Neutrophil (primary cell): ENCODE measurements around the gene CCSER1.

ENCODE experiments used
- H3K27ac ChIP-seq: fragments of 200-600 bp; sonication (generic); 2 replicates; pipeline ENCODE4 v1.5.1; 2016; ENCODE audit warnings: mild to moderate bottlenecking, moderate library complexity
- H3K27me3 ChIP-seq: fragments of 200-600 bp; sonication (generic); 2 replicates; pipeline ENCODE4 v1.6.0; 2016; ENCODE audit warnings: mild to moderate bottlenecking
- H3K36me3 ChIP-seq: fragments of 200-600 bp; sonication (generic); 2 replicates; pipeline ENCODE4 v1.5.1; 2017
- H3K4me1 ChIP-seq, 2 experiments: fragments of 200-600 bp in 1 of 2; sonication (generic) in 1 of 2; 1 replicate in 1 of 2; 2 replicates in 1 of 2; pipeline versions ENCODE4 v1.5.1 to v1.6.1; 2013 to 2016; ENCODE audit warnings: low read depth in 1 of 2, low read length in 1 of 2, mild to moderate bottlenecking in 1 of 2, moderate library complexity in 1 of 2; ENCODE audit not compliant: control insufficient read depth in 1 of 2, insufficient read depth in 1 of 2
- H3K4me3 ChIP-seq, 2 experiments: fragments of 200-600 bp in 1 of 2; sonication (generic) in 1 of 2; 1 replicate in 1 of 2; 2 replicates in 1 of 2; pipeline ENCODE4 v1.5.1; 2013 to 2016; ENCODE audit warnings: low read depth in 1 of 2, low read length in 1 of 2, mild to moderate bottlenecking in 1 of 2, moderate library complexity in 1 of 2
- H3K9me3 ChIP-seq: fragments of 200-600 bp; sonication (generic); 2 replicates; pipeline ENCODE4 v1.5.1; 2016
- TF ChIP-seq, protein P1 (sequence below): fragments of 200-600 bp; sonication (generic); IDR thresholded peaks from 2 replicates; pipeline ENCODE4 v1.5.1; 2016; ENCODE audit warnings: antibody characterized with exemption

The CCSER1 gene

GRCh38 chr4:91282217-91282616 lies 1155.0 kb downstream of the CCSER1 start:
- no peak overlapping the region for H3K4me3 ChIP-seq
- no peaks in the 10 kb centered on the region for H3K4me1 ChIP-seq
- TF ChIP-seq, protein P1, sequence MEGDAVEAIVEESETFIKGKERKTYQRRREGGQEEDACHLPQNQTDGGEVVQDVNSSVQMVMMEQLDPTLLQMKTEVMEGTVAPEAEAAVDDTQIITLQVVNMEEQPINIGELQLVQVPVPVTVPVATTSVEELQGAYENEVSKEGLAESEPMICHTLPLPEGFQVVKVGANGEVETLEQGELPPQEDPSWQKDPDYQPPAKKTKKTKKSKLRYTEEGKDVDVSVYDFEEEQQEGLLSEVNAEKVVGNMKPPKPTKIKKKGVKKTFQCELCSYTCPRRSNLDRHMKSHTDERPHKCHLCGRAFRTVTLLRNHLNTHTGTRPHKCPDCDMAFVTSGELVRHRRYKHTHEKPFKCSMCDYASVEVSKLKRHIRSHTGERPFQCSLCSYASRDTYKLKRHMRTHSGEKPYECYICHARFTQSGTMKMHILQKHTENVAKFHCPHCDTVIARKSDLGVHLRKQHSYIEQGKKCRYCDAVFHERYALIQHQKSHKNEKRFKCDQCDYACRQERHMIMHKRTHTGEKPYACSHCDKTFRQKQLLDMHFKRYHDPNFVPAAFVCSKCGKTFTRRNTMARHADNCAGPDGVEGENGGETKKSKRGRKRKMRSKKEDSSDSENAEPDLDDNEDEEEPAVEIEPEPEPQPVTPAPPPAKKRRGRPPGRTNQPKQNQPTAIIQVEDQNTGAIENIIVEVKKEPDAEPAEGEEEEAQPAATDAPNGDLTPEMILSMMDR, result no peak
- H3K36me3 ChIP-seq, result no peaks in the 10 kb centered on the region
- H3K27me3 ChIP-seq, result no peaks in the 10 kb centered on the region
- H3K9me3 ChIP-seq, result peaks cover 5% of the 10 kb centered on the region
- H3K27ac ChIP-seq, result no peak overlapping the region

- H3K27ac ChIP-seq, result no peak overlapping the region
- H3K36me3 ChIP-seq, result no peaks in the 10 kb centered on the region
- H3K4me1 ChIP-seq, result no peaks in the 10 kb centered on the region
- peaks cover 5% of the 10 kb centered on the region for H3K9me3 ChIP-seq
- no peak overlapping the region for H3K4me3 ChIP-seq
- no peaks in the 10 kb centered on the region for H3K27me3 ChIP-seq
- TF ChIP-seq, protein P1, result no peak
Measured at GRCh38 chr4:91283726-91284230, 1156.6 kb downstream of the CCSER1 start.

- Histone ChIP-seq H3K4me1 (no peaks in the 10 kb centered on the region), H3K36me3 (no peaks in the 10 kb centered on the region), H3K4me3 (no peak overlapping the region), H3K27me3 (no peaks in the 10 kb centered on the region), H3K27ac (no peak overlapping the region), H3K9me3 (peaks cover 5% of the 10 kb centered on the region)
- TF ChIP-seq, protein P1, result no peak
Measured at GRCh38 chr4:91284480-91284879, 1157.3 kb downstream of the CCSER1 start.

- TF ChIP-seq, protein P1, result no peak
- H3K27ac ChIP-seq, result no peak overlapping the region
- H3K4me3 ChIP-seq, result no peak overlapping the region
- no peaks in the 10 kb centered on the region for H3K4me1 ChIP-seq
- H3K9me3 ChIP-seq, result peaks cover 5% of the 10 kb centered on the region
- no peaks in the 10 kb centered on the region for H3K36me3 ChIP-seq
- no peaks in the 10 kb centered on the region for H3K27me3 ChIP-seq
Measured at GRCh38 chr4:91285487-91285886, 1158.3 kb downstream of the CCSER1 start.

DNA sequence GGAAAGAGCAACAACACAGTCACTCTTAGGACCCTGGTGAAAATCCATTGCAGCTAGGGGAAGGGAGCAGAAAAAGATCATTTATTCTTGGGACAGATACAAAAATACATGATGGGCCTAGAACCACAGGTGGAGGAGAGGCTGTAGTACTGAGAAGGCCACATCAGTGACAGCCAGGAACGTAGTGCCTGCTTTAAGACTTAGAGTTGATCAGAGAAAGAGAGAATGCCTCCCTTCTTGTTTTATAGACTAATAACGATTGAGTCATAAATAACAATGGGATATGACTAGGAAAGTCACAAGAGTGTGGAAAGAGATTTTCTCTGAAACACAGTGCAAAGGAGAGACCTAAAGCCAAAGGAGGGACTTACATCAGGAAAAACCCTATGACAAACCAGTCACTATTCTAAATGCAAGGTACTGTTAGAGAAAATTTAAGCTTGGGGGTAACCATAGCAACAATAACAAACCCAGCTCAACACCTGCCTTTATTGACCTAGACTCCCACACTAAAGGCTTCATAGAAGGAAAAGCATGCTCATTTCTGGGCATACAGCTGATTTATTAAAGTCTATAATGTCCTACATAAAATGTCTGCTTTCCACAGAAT lies 1161.6 kb downstream of the CCSER1 start:
- no peaks in the 10 kb centered on the region for H3K4me1 ChIP-seq
- no peaks in the 10 kb centered on the region for H3K9me3 ChIP-seq
- H3K27ac ChIP-seq, result no peak overlapping the region
- no peak overlapping the region for H3K4me3 ChIP-seq
- H3K36me3 ChIP-seq, result no peaks in the 10 kb centered on the region
- no peaks in the 10 kb centered on the region for H3K27me3 ChIP-seq
- TF ChIP-seq, protein P1, result no peak
